IPS DF 19.7 (cell line): ENCODE measurements around the gene TTC4.

Experiments
- DNase-seq: peaks from one replicate; pipeline ENCODE4 v3.0.0-alpha.2; 2013; ENCODE audit warnings: low read depth, low spot score

The TTC4 gene

GRCh38 chr1:54784066-54784465 lies 68.4 kb downstream of the TTC4 start:
- DNase-seq: no peak

GRCh38 chr1:54786778-54787177 lies 71.1 kb downstream of the TTC4 start:
- DNase-seq: no peak

GRCh38 chr1:54787604-54788003 lies 71.9 kb downstream of the TTC4 start:
- DNase-seq: no peak

GRCh38 chr1:54788459-54788858 lies 72.8 kb downstream of the TTC4 start:
- DNase-seq: no peak

- DNase-seq: no peak
These were observed 76.3 kb downstream of the TTC4 start for GRCh38 chr1:54791880-54792522.
